Stimulated activated CD4-positive, alpha-beta T cell treated with anti-CD3 and anti-CD28 coated beads, Interleukin-15, amount 100 ng/mL, for 24 hours (primary cell): ENCODE data around the gene LTBP1.

Experiments
- DNase-seq: peaks from one replicate; pipeline ENCODE4 v3.0.0-alpha.2; 2020

LTBP1 gene

GRCh38 chr2:33277002-33277426 is 330.3 kb downstream of the LTBP1 start:
- DNase-seq: no peak

- DNase-seq: no peak
Observed at GRCh38 chr2:33278245-33278943, 331.6 kb downstream of the LTBP1 start.

- no peak for DNase-seq
Observed at GRCh38 chr2:33284287-33284686, 337.5 kb downstream of the LTBP1 start.

GRCh38 chr2:33287507-33288005 is 340.8 kb downstream of the LTBP1 start:
- DNase-seq: no peak

DNA sequence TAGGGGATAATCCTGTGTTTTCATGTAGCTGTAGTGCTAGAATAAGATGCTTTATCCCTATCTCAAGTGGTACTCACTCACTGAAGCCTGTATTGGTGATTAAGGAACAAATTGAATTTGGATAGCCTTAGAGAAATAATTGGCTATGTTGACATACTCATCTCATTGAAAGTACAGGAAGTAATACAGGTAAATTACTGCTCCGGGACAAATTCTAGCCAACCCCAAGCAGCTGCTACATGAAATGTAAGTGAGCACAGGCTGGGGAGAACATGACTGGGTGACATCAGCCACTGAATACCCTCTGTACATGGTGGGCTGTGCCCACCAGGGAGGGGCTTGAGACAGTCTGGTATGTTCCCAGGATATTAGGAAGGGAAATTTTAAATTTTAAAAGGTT is 341.3 kb downstream of the LTBP1 start:
- DNase-seq: no peak

DNA sequence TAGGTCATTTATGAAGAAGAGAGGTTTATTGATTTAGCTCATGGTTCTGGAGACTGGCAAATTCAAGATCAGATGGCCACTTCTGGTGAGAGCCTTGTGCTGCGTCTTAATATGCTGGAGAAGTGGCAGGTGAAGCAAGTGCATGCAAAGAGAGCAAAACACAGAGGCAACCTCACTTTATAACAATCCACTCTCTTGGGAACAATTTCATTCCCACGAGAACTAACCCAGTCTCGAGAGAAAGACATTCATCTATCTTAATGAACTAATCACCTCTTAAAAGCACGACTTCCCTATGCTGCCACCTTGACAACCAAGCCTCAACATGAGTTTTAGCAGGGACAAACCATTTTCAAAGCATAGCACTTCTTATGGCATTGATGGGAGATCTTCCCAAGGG is 343.2 kb downstream of the LTBP1 start:
- no peak for DNase-seq

- DNase-seq: no peak
Observed at GRCh38 chr2:33291278-33292013, 344.7 kb downstream of the LTBP1 start.

DNA sequence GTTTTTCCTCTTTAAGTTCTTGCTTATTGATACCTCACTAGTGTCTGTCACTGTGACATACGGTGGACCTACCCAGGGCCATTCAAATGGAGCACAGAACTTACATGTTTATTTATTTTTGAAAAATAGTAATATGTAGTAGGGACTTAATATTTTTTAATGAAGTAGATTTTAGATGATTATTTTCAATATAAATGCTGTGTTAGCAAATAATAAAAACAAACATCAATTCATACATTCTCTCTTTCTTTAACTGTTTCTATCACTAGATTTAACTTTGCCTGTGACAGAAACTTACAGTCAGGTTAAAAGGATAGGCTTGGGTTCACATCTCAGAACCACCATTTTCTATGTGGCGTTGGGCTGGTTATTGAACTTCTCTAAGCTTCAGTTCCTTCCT is 345.3 kb downstream of the LTBP1 start:
- no peak for DNase-seq

DNA sequence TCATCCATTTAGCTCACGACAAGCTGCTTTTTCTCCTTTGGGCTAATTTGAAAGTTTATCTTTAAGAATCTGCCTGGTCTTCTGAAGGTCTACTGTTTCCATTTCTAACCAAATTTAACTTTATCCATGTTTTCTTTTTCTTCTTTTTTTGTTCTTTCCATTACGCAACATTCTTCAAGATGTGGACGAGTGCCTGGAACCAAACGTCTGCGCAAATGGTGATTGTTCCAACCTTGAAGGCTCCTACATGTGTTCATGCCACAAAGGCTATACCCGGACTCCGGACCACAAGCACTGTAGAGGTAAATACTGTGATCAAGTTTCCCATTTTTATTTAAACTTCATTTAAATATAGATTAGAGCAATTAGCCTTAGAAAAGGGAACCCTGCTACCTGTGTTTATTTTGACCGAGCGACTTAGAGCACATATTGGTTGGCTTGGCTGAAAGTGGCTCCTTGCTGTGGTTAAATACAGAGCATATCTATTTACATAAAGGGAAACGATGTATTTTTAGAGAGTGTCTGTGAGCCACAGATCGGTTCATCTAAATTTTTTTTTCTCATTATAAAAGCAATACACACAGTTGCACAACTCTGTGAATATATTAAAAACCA is 346.3 kb downstream of the LTBP1 start:
- DNase-seq: no peak

DNA sequence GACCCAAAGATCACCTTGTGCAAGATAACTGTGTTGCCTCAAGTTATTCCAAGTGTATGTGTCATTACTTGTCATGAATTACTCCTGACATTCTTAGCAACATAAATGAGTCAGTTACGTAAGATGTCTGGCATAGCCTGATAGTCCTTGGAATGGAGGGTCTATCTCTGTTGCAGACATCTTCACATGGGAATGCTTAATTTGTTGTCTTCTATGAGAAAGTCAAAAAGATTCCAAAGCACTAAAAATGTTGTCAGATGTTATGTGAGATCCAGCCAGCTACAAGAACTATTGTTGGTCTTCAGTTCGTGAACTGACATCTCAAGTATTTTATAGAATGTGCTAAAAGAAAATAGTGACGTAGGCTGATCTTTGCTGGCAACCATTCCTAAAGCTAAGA is 351.5 kb downstream of the LTBP1 start:
- no peak for DNase-seq

DNA sequence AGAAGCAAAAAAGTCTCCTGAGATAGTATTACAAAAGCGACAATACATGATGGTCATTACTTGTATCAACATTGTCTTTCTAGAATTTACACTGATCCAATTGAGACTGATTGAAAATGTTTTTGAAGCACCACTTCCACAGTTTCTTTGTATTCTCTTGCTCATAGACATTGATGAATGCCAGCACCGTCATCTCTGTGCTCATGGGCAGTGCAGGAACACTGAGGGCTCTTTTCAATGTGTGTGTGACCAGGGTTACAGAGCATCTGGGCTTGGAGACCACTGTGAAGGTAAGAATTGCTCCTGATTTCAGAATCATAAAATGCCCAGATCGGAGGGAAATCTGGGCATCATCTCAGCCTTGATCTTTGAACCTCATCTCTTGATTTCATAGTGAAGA is 354.6 kb downstream of the LTBP1 start:
- no peak for DNase-seq

DNA sequence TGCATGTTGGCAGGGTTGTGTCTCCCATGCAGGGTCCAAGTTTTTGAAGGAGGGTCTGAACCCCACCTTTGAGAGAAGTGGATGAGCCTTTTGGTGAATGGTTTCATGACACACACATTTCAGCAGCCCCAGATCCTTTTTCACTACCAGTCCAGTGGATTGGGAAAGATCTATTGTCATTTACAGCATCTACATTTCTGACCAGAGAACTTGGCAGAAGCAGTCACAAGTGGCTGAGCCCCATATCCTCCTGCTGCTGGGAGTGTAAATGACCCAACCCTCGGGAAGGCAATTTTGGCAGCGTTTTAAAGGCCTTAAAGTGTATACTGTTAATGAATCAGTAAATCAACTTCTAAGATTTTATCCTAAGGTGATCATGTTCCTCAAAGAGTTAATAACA is 355.6 kb downstream of the LTBP1 start:
- DNase-seq: no peak

DNA sequence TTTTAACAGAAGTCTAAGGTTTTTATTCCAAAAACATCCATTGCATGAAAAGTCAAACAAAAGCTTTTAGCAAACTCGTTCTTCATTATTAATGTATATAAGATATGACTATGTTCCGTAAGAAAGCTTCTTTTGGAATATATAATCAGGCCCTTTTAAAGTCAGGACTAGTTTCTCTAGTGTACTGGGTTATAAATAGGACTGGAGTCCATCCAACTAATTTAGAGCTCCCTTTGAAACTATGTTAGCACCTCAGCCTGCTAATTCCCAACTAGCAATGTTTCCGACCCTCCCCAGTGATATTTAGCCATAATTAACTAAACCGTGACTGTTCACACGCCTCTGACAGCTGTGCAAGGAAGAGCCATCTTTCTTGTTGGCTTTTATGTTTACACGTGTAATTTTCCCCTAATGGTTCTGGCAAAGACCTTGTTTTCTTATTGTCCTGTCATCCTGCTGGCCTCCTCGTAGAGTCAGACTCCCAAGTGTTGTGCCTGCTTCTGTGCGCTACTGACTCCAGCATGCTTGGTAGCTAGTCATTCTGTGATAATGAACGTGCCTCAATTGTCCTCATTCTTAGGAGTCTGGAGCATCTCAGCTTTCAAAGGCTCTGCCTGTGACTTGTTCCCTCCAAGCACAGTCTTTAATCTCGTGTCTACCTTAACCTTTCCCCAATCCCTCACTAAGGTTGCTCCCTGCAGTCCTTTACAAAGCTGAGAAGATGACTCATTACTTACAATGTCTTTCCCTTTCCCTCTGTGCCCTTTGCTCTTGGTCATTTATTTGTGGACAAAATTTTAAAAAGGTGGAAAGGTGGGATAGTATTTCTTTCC is 357.5 kb downstream of the LTBP1 start:
- no peak for DNase-seq

DNA sequence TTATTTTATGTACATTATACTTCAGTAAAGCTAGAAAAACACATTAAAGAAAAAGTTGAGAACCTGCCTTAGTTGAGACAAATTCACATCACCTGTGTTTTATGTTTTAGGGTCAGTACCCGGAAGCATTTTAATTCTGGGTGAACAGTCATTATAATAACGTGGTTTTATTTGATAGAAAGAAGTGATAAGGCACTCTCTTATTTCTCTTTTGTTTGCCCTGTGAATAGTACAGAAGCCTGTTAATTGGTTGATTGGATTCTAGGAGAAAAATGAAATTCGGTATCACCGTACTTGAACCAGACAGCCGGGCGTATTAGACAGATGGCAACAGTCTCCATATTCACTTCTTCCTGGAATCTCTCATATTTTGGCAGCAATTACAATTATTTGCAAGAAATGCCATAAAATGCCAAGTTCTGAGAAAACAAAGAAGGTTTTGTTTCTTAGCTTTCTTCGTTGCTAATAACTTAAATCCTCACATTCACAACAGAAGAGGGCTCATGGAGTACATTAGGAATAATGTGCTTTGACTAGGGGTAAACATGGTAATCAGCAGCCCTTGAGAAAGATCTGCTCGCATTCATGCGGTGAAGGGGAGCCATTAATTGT is 361.0 kb downstream of the LTBP1 start:
- no peak for DNase-seq

DNA sequence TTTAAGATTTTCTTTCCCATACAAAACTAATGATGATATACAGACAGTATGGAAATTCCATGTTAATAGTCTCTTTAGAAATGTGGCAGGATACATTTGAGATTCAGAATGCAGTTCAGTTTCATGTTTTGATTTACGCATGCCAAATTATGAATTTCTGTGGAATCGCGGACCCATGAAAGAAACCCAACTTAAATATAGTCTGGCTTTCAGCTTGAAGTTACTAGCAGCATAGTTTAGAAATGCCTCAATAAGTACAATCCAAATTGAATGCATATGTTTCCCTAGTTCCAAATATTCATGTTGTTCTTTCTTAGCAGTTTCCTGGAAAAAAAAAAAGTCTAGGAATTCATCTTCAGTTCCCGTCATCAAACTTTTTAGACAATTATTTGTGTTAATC is 365.6 kb downstream of the LTBP1 start:
- DNase-seq: no peak

DNA sequence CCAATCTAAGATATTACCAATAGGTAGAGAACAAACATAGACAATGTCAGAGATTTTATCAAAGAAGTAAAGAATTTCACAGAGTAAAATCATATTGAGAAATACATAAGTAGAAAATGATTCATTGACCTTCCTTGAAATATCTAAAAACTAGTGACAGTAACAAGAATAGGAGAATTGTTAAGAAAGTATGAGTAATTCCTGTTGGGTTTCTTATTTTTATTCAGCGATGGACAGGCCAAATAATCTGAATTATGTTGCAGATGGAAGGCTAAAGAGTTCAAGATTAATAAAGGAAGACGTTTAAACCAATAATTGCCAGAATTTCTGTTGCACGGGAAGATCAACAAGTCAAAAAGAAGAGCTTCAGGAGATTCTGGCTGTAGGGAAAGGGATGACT is 366.3 kb downstream of the LTBP1 start:
- DNase-seq: no peak

- DNase-seq: no peak
Observed at GRCh38 chr2:33314541-33314940, 367.8 kb downstream of the LTBP1 start.

GRCh38 chr2:33316328-33316727 is 369.6 kb downstream of the LTBP1 start:
- DNase-seq: no peak

GRCh38 chr2:33317369-33318007 is 370.7 kb downstream of the LTBP1 start:
- no peak for DNase-seq

DNA sequence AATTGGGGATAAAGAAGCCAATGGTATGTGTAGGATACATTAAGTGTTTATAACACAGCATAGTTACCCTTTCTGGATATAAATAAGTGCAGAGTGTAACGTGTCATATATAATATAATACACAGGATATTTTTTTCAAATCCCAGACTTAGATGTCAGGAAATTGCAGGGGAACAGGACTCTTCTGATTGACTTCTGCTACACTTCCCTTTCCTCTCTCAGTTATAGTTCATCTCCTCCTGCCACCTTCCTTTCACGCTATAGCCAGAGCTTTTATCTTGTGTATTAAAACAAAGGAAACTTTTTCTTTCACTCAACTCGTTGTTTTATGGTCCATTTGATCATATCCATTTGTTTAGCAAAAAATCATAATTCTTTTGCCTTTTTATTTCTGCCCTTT is 371.7 kb downstream of the LTBP1 start:
- DNase-seq: no peak

DNA sequence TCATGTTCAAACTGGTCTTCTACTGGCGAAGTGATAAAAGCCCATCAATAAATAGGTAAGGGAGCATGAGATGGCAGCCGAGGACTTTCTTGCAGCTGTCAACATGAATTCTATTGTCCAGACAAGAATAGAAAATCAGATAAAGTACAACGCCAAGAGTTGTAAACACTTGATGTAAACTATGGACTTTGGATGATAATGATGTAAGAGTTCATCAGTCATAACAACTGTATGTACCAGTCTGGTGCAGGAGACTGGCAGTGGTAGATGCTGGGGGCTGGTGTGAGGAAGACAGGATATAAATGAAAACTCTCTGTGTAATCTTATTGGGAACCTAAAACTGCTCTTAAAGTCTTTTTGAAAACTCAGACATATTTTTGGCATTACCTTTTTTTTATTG is 373.8 kb downstream of the LTBP1 start:
- no peak for DNase-seq

- peak; percentile 49 for DNase-seq
Observed at GRCh38 chr2:33321236-33321771, 374.6 kb downstream of the LTBP1 start.
